Measurements from ENCODE around the gene NNMT. TPM values are rescaled to one million over a fixed set of nuclear protein-coding genes. Genes with fewer than 3 reads are reported as not detected.

NNMT gene
- polyA plus RNA-seq, 1 donor (not counting 4 experiments of a cell fraction or from before 2014, with no cell fraction given) = 0.13 TPM

GRCh38 chr11:114291842-114292680, 4.1 kb upstream of the NNMT start:
- TF ChIP-seq CTCF (optimal IDR thresholded peaks at IDR 0.05 in 1 of 3, IDR thresholded peaks at IDR 0.05 in 1 of 3, conservative IDR thresholded peaks at IDR 0.05 in 1 of 3; ENCODE audit: extremely low read depth in 1 of 3, insufficient read depth in 2 of 3, low read length in 3 of 3) (no peak), EZH2 (IDR thresholded peaks at IDR 0.05; ENCODE audit: low read length) (no peak)
- H4K20me1 ChIP-seq (ENCODE audit: control insufficient read depth, extremely low read depth, insufficient read depth, low read length) = no peaks in the 10 kb centered on the region
- no peak overlapping the region for H3K27ac ChIP-seq (ENCODE audit: control insufficient read depth, insufficient read depth, low read length)
- no peaks in the 10 kb centered on the region for H3K9me3 ChIP-seq (ENCODE audit: control insufficient read depth, low read depth, low read length)
- no peaks in the 10 kb centered on the region for H3K79me2 ChIP-seq (ENCODE audit: control insufficient read depth, insufficient read depth, low read length)
- no peaks in the 10 kb centered on the region for H3K9me1 ChIP-seq (ENCODE audit: control insufficient read depth, extremely low read depth, insufficient read depth, low read length)
- H3K36me3 ChIP-seq (ENCODE audit: control insufficient read depth in 2 of 2, extremely low read depth in 1 of 2, insufficient read depth in 2 of 2, low read length in 2 of 2) = no peaks in the 10 kb centered on the region
- H3K9ac ChIP-seq (ENCODE audit: control insufficient read depth, extremely low read depth, insufficient read depth, low read length) = no peak overlapping the region
- dilution Hi-C loops (cut with MboI; ENCODE audit: extremely low pct_ligation_motif_present, low sequenced_read_pairs) = no loop called here
- H3K4me1 ChIP-seq (ENCODE audit: control insufficient read depth, extremely low read depth, insufficient read depth, low read length) = no peaks in the 10 kb centered on the region
- H3K27me3 ChIP-seq (ENCODE audit: control insufficient read depth, extremely low read depth, insufficient read depth, low read length) = no peaks in the 10 kb centered on the region
- no peak overlapping the region for H3K4me3 ChIP-seq (ENCODE audit: control insufficient read depth in 2 of 3, extremely low read depth in 1 of 3, insufficient read depth in 2 of 3, low read depth in 1 of 3, low read length in 3 of 3)
- FAIRE-seq = no peak
- no peak for DNase-seq (ENCODE audit: low read depth, low spot score)
- no peak overlapping the region for H2AFZ ChIP-seq (ENCODE audit: control insufficient read depth, low read length)
- H3K4me2 ChIP-seq (ENCODE audit: control insufficient read depth, extremely low read depth, insufficient read depth, low read depth, low read length) = no peak overlapping the region

- no peak overlapping the region for H3K4me3 ChIP-seq (ENCODE audit: control insufficient read depth in 2 of 3, extremely low read depth in 1 of 3, insufficient read depth in 2 of 3, low read depth in 1 of 3, low read length in 3 of 3)
- H3K36me3 ChIP-seq (ENCODE audit: control insufficient read depth in 2 of 2, extremely low read depth in 1 of 2, insufficient read depth in 2 of 2, low read length in 2 of 2) = no peaks in the 10 kb centered on the region
- H3K9me1 ChIP-seq (ENCODE audit: control insufficient read depth, extremely low read depth, insufficient read depth, low read length) = no peaks in the 10 kb centered on the region
- H3K27me3 ChIP-seq (ENCODE audit: control insufficient read depth, extremely low read depth, insufficient read depth, low read length) = no peaks in the 10 kb centered on the region
- H4K20me1 ChIP-seq (ENCODE audit: control insufficient read depth, extremely low read depth, insufficient read depth, low read length) = no peaks in the 10 kb centered on the region
- no peaks in the 10 kb centered on the region for H3K79me2 ChIP-seq (ENCODE audit: control insufficient read depth, insufficient read depth, low read length)
- H3K4me1 ChIP-seq (ENCODE audit: control insufficient read depth, extremely low read depth, insufficient read depth, low read length) = no peaks in the 10 kb centered on the region
- no peak overlapping the region for H3K9ac ChIP-seq (ENCODE audit: control insufficient read depth, extremely low read depth, insufficient read depth, low read length)
- no peak overlapping the region for H3K4me2 ChIP-seq (ENCODE audit: control insufficient read depth, extremely low read depth, insufficient read depth, low read depth, low read length)
- H3K9me3 ChIP-seq (ENCODE audit: control insufficient read depth, low read depth, low read length) = no peaks in the 10 kb centered on the region
- no peak for TF ChIP-seq EZH2 (IDR thresholded peaks at IDR 0.05; ENCODE audit: low read length)
- TF ChIP-seq CTCF (optimal IDR thresholded peaks at IDR 0.05 in 1 of 3, IDR thresholded peaks at IDR 0.05 in 1 of 3, conservative IDR thresholded peaks at IDR 0.05 in 1 of 3; ENCODE audit: extremely low read depth in 1 of 3, insufficient read depth in 2 of 3, low read length in 3 of 3) = no peak
- dilution Hi-C loops (cut with MboI; ENCODE audit: extremely low pct_ligation_motif_present, low sequenced_read_pairs) = no loop called here
- H3K27ac ChIP-seq (ENCODE audit: control insufficient read depth, insufficient read depth, low read length) = no peak overlapping the region
- DNase-seq (ENCODE audit: low read depth, low spot score) (no peak), FAIRE-seq (no peak)
- no peak overlapping the region for H2AFZ ChIP-seq (ENCODE audit: control insufficient read depth, low read length)
Measured at GRCh38 chr11:114293201-114293711, 2.9 kb upstream of the NNMT start.

Measured in keratinocyte (primary cell).